HG02870 (cell line): ENCODE measurements around the gene PVR.

Experiments
- ATAC-seq: cut with Tn5 transposase; IDR thresholded peaks from one replicate; pipeline ENCODE4 v1.9.1; 2021; ENCODE audit warnings: mild to moderate bottlenecking, moderate library complexity; ENCODE audit not compliant: unreplicated experiment

PVR gene

DNA sequence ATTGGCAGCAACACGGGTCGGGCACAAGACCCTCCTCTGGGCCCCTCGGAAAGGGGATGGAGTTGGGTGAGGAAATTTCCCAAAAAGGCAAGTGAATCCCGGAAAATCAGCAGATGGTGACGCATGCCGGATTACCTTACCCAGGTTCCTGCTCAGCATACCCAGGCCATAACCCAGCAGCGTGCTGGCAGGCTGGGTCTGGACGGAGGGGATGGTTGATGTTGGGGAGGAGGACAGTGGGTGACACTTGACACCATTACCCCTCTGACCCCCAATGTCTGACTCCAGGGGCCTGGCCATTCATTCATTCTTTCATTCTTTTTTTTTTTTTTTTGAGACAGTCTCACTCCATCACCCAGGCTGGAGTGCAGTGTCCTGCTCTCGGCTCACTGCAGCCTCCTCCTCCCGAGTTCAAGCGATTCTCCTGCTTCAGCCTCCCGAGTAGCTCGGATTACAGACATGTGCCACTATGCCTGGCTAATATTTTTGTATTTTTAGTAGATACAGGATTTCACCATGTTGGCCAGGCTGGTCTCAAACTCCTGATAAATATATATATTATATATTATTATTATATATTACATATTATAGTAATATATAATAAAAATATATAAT lies 799 bp downstream of the PVR start:
- ATAC-seq, result no peak

DNA sequence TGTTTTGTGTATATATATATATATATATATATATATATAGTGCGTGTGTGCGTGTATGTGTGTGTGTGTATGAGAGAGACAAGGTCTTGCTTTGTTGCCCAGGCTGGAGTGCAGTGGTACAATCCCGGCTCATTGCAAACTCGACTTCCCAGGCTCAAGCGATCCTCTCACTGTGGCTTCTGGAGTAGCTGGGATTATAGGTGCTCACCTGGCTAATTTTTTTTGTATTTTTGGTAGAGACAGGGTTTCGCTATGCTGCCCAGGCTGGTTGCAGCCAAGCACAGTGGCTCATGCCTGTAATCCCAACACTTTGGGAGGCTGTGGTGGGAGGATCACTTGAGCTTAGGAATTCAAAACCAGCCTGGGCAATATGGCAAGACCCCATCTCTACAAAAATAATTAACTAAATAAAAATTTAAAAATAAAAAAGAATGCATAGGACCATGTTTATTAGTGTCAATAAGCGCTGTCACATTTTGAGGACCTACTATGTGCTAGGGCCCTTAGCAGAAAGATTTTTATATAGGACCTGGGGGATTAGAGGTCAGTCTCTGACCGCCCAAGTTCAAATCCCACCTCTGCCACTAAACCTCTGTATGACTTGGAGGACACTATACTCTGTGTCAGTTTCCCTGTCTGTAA lies 1.8 kb downstream of the PVR start:
- no peak for ATAC-seq

DNA sequence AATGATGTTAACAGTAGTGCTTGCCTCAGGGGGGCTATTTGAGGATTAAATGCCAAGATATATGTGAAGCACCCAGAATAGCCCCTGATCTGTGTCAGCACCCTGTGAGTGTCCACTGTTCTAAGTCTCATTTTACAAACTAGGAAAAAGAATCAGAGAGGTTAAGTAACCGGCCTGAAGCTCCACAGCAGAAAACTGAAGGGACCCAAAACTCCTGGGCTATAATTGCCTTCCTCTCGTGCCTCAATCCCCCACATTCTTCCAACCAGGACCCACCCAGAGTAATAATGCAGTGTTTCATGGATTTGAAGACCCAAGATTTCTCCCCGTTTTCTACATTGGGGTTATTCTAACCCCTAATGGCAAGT lies 2.3 kb downstream of the PVR start:
- ATAC-seq, result no peak

DNA sequence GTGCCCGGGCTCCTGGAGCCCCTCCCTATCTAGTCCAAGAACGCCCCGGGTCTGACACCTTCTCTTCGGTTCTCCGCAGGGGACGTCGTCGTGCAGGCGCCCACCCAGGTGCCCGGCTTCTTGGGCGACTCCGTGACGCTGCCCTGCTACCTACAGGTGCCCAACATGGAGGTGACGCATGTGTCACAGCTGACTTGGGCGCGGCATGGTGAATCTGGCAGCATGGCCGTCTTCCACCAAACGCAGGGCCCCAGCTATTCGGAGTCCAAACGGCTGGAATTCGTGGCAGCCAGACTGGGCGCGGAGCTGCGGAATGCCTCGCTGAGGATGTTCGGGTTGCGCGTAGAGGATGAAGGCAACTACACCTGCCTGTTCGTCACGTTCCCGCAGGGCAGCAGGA lies 3.4 kb downstream of the PVR start:
- no peak for ATAC-seq

DNA sequence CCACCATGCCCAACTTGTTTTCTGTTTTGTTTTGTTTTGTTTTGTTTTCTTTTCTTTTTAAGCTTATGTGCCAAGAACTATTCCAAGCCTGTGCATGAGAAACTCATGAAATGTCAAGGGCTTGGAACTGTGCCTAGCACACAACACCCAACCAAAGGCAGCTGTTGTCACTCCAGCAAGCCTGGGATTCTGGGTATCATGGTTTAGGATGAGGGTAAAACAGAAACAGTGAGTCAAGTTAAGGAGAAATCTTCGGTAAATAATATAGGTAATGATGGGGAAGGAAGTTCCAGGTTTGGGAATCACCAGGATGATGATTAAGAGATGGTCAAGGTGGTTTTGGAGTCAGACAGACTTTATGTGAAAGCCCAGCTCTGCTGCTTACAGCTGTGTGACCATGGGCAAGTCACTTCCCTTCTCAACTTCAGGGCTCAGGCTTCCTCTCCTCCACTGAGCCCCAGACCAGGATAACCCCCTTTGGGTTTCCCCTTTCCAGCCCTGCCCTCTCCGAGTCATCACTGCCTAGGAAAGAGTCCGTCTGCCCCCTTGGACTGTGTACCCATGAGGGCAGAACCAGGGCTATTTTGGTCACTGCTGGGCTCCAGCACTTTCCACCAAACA lies 5.0 kb downstream of the PVR start:
- ATAC-seq, result no peak

DNA sequence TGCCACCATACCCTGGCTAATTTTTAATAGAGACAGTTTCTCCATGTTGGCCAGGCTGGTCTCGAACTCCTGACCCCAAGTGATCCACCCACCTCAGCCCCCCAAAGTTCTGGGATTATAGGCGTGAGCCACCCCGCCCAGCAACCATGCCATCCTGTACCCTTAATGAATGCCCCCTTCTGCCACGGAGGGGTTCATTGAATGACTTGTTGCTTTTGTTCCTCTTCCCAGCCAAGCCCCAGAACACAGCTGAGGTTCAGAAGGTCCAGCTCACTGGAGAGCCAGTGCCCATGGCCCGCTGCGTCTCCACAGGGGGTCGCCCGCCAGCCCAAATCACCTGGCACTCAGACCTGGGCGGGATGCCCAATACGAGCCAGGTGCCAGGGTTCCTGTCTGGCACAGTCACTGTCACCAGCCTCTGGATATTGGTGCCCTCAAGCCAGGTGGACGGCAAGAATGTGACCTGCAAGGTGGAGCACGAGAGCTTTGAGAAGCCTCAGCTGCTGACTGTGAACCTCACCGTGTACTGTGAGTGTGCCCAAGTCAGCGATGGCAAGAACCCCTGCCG lies 6.0 kb downstream of the PVR start:
- ATAC-seq, result no peak

DNA sequence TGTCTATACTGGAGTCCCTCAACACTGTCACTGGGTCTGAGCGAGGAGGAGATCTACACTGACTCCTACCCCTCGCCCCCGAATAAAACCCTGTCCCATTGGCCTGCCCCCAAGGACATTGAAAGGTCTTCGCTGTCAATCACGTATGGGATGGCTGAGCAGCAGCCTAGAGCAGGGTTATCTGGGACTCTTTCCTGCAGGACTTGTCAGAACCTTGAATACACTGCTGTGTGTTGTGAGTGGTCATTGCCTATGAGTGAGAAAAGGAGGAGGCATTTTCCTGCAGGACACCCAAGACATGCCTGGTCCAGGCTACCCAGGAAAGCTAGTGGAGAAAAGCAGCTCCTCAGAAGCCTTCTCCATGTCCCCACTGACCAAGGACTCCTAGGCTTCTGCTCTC lies 9.6 kb downstream of the PVR start:
- no peak for ATAC-seq

DNA sequence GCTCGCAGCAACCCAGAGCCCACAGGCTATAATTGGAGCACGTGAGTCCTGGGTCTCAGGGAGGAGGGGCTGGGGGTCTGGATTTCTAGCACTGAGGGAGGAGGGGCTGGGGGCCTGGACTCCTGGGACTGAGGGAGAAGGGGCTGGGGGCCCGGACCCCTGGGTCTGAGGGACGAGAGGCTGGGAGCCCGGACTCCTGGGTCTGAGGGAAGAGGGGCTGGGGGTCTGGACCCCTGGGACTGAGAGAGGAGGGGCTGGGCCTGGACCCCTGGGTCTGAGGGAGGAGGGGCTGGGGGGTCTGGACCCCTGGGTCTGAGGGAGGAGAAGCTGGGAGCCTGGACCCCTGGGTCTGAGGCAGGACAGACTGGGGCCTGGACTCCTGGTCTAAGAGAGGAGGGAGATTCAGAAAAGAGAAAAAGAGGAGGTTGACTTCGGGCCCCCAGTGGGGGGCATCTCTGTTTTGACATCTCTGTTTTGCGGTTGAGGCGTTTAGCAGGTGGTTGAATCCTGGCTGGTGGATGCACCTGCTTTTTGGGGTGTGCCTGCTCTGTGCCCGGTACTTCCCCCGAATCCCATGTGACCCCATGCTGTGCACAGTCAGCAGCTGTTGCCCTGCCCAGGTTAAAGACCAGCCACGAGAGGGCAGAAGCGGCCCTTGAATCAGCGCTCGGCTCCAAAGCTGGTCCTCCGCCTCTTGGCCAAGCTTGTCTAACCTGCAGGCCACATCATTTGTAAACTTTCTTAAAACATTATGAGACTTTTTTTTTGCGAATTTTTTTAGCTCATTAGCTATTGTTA lies 10.5 kb downstream of the PVR start:
- ATAC-seq, result peak; percentile 74

DNA sequence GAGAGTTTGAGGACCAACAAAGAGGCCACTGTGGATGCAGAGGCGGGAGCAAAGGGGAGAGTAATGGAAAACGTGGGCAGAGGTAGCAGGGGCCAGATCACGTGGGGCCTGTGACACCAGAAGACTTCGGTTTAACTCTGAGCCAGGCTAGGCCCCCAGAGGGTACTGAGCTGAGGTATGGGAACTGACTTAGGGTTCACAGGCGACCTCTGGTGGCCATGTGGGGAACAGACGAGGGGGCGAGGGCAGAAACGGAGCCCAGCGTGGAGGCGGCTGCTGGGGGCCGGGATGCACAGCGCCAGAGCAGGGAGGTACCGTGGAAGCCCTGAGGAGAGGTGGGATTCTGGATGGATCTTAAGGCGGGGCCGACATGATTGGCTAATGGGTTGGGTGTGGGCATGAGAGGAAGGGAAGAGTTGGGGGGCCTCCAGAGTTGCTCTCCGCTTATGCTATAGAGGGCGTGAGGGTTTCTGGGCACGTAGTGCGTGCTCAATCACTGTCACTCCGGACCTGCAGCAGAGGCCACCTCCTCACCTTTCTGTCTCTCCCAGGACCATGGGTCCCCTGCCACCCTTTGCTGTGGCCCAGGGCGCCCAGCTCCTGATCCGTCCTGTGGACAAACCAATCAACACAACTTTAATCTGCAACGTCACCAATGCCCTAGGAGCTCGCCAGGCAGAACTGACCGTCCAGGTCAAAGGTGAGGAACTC lies 13.7 kb downstream of the PVR start:
- no peak for ATAC-seq

DNA sequence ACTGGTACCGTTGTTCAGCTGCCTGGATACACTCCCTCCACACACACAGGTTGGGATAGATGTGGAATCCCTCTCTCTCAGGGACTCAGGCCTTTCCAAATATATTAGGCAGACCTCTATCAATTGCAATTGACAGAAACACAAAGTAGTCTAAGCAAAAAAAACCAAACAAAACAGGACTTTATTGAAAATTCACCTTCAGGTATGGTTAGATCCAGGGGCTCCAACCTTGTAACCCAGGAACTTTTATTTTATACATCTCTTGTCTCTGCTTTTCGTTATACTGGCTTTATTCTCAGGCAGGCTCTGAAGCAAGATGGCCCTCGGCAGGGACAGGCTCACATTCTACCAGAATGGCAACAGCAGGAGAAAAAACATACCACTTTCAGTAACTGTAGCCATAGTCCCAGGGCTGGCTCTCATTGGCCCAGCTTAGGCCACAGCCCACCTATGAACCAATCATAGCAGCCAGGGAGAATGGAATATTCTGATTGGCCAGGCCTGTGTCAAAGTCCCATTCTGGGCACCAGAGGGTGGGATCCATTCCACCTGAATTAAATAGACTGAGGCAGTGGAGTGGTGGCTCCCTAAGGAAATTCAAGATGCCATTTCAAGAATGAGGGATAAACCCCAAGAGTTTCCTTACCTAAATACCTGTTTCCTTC lies 14.5 kb downstream of the PVR start:
- ATAC-seq, result no peak

DNA sequence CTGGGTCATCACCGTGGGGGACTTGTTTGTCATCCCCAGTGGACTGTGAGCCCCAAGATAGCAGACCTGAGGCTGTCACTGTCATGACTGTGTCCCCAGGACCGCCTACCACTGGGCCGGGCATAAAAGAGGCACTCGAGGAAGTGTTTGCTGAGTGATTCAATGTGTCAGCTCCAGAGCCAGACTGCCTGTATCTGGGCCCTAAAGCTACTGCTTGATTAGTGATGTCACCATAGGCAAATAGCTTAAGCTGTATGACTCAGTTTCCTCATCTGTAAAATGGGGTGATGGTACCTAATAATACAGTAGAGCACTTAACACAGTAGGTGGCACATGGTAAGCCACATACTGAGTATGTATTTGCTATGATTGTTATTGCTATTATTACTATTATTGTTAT lies 16.4 kb downstream of the PVR start:
- no peak for ATAC-seq

DNA sequence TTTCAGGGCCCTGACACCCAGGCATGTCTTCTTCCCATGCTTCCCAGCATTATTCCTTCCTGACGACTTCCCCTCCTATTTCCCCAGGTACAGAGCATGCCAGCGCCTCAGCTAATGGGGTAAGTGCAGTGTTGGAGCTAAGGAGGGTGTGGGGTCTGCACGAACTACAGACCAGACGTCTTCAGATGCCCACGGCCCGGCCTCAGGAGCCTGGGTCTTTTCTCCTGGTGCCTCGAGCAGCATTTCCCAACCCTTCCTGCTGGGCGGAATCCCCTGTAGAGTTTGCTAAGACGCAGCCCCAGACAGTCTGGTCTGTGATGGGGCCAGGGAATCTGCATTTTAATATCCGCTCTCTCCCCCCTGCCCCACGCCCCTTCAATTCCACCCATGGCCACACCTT lies 17.5 kb downstream of the PVR start:
- ATAC-seq, result no peak

DNA sequence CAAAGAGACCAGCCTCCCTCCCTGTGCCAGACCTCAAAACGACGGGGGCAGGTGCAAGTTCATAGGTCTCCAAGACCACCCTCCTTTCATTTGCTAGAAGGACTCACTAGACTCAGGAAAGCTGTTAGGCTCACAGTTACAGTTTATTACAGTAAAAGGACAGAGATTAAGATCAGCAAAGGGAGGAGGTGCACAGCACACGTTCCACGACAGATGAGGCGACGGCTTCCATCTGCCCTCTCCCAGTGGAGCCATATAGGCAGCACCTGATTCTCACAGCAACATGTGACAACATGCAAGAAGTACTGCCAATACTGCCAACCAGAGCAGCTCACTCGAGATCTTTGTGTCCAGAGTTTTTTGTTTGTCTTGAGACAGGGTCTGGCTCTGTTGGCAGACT lies 18.2 kb downstream of the PVR start:
- ATAC-seq, result no peak

DNA sequence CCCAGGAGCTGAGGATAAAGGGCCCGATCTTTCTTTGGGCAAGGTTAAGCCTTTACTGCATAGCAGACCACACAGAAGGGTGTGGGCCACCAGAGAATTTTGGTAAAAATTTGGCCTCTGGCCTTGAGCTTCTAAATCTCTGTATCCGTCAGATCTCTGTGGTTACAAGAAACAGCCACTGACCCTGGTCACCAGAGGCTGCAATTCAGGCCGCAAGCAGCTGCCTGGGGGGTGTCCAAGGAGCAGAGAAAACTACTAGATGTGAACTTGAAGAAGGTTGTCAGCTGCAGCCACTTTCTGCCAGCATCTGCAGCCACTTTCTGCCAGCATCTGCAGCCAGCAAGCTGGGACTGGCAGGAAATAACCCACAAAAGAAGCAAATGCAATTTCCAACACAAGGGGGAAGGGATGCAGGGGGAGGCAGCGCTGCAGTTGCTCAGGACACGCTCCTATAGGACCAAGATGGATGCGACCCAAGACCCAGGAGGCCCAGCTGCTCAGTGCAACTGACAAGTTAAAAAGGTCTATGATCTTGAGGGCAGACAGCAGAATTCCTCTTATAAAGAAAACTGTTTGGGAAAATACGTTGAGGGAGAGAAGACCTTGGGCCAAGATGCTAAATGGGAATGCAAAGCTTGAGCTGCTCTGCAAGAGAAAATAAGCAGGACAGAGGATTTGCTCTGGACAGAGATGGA lies 19.1 kb downstream of the PVR start:
- ATAC-seq, result no peak

DNA sequence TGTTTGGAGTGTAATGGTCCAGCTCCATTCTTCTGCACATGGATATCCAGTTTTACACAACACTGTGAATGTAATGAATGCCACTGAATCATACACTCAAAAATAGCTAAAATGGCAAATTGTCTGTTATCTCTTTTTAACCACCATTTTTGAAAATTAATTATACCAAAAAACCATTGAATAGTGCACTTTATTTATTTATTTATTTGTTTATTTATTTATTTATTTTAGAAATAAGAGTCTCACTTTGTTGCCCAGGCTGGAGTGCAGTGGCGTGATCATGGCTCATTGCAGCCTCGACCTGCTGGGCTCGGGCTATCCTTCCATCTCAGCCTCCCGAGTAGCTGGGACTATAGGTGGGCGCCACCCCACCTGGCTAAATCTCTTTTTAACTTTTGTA lies 20.3 kb downstream of the PVR start:
- ATAC-seq, result no peak

DNA sequence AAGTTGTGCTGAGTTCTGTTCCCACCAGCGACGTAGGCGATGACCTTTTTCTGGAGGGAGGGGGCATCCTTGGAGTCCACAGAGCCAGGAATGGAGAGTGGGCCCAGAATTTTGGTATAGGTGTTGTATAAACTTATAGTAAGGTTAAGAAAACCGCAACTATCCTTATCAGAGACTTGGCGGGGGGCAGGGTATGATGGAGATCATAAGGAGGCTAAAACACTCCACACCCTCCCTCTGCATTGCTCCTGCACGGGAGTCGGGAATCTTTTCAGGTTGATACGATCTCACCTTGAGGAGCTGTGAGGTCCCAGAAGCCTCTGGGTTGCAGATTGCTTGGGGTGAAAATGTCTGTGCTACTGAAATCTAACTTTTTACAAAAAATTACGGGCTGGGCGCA lies 21.3 kb downstream of the PVR start:
- no peak for ATAC-seq

DNA sequence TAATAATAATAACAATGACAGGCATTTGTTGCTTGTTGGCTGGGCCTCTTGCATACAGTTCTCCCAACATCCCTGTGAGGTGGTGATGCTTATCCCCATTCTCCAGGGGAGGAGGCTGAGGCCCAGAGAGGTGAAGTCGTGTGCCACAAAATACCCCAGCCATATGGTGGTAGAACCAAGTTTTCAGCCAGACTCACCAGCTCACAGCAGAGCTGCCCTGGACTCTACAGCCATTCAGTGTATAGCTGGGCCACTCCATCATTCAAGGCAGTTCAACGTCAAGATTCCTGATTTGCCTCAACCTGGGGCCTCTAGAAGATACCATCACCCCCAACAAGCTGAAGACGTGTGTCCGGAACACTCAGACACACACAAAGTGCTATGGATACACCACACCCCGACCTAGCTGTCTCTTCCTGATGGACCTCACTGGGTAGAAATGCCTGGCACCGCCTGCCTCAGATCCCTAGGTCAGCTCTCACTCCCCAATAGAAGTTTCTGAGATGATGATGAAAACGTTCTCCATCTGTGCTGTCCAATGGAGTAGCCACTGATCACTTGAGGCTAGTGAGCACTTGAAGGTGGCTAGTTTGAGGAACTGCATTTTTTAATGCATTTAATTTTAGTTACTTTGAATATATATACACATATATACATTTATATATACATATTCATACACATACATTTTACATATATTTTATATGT lies 23.3 kb downstream of the PVR start:
- no peak for ATAC-seq

DNA sequence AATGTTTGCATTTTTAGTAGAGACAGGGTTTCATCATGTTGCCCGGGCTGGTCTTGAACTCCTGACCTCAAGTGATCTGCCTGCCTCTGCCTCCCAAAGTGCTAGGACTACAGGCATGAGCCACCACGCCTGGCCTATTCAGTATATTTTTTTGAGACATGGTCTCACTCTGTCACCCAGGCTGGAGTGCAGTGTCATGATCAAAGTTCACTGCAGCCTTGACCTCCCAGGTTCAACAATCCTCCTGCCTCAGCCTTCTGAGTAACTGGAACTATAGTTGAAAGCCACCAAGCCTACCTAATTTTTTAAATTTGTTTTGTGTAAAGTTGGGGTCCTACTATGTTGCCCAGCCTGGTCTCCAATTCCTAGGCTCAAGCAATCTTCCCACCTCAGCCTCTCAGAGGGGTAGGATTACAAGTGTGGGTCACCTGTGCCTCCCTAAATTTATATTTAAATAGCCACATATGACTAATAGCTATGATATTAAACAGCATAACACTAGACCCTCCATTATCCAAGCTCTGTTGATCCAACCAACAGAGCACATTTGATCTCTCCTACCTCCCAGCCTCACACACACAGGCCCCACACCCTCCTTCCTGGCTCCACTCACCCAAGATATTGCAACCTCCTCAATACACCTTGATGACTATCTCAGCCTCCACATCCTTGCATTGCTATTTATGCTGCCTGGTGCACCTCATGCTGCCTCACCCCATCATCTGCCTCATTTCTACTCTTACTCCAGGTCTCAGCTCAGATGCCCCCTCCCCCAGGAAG lies 25.5 kb downstream of the PVR start:
- ATAC-seq, result no peak
